Stimulated activated CD4-positive, alpha-beta T cell treated with anti-CD3 and anti-CD28 coated beads, Interleukin-1b, Interleukin-23, amount 100 ng/mL, for 4 hours (primary cell): ENCODE measurements around the gene TXNDC2.

Experiments used
- DNase-seq, 2 donors: peaks; one replicate each; pipeline ENCODE4 v3.0.0-alpha.2; 2020; ENCODE audit warnings: low read depth in 2 of 2

The TXNDC2 gene

DNA sequence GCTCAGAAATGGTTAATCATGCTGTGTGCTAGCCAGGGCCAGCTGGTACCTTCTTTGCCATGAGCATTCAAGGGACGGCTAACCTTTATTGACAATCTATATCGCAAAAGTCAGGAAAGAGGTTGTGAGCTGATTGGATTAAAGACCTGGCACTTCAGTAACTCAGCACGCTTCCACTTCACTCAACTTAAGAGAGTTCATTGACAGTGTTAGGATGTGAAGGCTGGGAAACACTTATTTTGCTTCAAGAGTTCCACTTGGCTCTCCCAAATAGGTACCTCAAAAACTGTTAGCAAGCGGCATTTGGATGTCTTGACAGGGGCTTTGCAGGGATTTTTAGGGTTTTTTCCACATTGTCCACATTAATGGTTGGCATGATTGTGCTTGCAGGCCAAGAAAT, 25.1 kb upstream of the TXNDC2 start:
- no peak for DNase-seq

GRCh38 chr18:9861157-9861556, 24.6 kb upstream of the TXNDC2 start:
- no peak for DNase-seq

DNA sequence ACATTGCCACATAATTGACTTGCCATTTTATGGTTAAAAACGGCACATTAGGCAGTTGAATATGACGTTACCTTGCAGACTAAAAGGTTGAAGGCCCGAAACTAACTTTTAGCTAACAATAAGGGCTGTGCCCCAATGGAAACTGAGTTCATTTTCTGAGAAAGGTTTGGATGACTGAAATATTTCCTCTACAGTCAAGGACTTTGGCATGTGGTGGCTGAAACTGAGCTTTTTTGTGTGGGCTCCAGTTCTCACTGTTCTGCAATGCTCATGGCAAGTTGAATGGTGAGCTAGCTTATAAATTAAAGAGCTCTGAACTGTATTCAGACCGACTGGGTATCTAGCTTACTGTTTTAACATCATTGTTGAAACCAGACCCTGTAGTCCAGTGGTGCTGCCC, 23.8 kb upstream of the TXNDC2 start:
- DNase-seq = no peak

DNA sequence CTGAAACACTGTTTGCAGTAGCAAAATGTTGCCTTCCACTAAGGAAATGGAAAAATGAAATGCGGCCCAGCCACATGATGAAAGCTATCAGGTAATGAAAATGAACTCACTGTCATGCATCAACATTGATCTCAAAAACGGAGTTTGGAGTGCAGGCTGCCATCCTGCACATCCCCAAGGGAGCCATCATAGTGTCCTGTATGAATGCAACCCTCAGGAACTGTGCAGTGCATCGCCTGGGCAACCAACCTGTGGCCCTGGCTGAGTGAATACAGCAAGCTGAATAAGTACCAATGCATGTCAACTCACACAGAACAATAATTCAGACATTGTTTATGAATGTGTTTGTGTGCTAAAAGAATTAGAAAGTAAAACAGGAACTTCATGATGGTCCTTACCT, 23.1 kb upstream of the TXNDC2 start:
- DNase-seq = no peak

- no peak for DNase-seq
These were observed 22.5 kb upstream of the TXNDC2 start for GRCh38 chr18:9863282-9863681.

- no peak for DNase-seq
These were observed 19.8 kb upstream of the TXNDC2 start for GRCh38 chr18:9865764-9866490.

DNA sequence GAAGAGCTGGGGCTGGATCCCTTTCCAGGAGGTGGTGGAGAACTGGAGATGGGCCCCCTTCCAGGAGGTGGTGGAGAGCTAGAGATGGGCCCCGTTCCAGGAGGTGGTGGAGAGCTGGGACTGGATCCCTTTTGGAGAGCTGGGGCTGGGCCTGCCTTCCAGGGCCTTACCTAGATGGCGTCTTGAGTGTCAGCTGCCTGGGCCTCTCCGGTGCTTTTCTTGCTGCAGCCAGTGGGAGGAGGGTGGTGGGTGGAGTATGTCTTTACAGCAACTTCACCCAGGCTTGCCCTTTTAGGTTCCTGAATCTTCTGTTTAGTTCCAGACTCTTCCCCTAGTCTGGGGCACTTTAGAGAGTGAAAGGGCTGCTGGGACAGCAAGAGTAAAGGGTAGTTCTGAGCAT, 19.1 kb upstream of the TXNDC2 start:
- no peak for DNase-seq

GRCh38 chr18:9867071-9867594, 18.6 kb upstream of the TXNDC2 start:
- DNase-seq = no peak

DNA sequence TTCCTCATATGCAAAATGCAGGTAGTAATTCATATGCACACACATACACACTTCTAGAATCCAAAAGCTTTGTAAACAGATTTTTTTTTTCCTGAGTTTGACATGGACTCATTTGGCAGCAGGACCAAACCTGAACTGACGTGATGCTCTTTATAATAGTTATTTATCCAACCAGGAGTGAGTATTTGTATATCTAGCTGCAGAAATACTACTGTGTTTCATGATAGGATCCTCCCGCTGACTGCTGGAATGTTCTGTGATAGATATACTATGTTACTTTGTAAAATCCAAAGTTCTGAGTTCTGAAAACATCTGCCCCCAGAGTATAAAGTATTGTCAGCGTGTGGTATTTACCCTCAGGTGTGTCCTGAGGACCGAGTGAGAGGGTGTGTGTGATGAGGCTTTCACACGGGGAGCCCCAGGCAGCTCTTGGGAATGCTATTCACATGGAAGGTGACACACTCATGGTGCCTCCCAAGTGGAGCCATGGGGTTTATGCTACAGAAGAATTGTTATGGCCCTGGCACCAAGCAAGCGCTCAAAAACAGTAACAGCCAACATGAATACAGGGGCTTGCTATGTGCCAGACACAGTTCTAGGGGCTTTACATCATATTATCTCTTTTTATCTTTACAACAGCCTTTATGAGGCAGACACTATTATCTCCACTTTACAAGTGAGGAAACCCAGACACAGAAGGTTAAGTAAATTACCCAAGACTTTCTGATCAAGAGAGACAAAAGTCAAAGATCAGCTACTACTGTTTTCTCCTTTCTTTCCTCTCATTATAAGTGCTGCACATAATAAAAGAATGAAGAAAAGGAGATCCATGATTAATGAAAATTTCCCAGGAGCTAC, 16.7 kb upstream of the TXNDC2 start:
- DNase-seq = no peak

GRCh38 chr18:9869715-9870430, 15.9 kb upstream of the TXNDC2 start:
- DNase-seq = no peak

DNA sequence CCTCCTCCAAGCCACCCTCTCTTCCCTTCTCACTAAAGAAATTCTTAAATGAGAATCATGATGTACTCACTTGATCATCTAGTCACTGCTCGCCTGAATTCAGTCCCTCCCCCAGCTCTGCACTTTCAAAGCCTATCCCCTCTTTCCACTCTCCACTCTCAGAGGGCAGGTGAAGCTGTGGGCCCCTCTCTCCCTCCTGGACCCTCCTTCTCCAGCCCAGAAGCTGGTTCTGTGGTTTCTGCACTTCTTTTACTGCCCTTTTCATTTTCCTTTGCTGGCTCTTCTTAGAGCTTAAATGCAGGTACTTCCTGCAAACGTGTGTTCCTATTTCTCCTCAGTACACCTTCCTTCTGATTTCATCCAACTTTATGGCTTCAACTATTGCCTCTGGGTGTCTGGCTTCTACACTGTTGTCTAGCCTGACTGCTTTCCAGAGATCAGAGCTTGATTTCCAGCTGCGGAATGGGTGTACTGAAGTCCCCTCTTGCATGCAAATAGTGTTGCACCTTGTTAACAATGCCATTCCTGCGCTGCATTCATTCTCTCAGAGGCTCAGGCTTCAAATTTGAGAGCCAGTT, 15.3 kb upstream of the TXNDC2 start:
- no peak for DNase-seq

DNA sequence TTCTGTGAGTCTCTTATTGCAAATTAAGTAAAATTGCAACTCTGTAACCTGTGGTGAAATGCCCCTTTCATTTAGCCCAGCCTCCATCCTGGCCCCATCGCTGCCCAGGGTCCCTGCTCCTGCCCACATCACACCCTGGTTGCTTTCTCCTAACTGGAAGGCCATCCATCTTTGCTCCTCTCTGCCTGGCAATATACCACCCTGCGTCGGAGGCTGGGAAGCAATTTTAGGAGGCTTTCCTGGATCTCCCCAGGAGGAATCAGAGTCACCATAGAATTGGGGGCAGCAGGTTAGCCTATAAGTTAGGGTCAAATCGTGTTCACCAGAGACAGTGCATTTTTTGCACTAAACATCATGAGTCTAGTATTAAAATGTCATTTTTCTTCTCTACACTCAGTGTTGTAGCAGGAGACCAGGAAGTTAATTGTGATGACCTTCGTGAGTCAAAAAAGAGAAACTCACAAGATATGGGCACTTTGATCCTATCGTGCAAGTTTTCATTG, 14.5 kb upstream of the TXNDC2 start:
- DNase-seq = no peak

DNA sequence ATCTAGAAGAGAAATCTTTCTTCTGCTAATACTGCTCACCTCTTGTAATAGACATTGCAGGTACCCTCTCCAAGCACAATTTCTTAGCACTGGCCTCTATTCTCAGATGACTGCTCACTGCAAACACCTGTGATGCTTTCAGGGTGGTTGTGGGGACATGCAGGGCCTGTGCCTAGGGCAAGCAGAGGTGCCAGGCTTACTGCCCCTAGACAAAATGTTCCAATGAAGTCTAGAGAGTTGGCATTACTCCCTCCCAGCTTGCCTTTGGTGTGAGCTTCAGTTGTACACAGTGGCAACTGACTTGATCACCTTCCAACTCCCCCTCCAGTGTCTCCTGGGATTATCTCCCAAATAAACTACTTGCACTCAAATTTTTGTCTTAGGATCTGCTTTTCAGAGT, 12.9 kb upstream of the TXNDC2 start:
- no peak for DNase-seq

GRCh38 chr18:9874728-9875127, 11.0 kb upstream of the TXNDC2 start:
- no peak for DNase-seq

DNA sequence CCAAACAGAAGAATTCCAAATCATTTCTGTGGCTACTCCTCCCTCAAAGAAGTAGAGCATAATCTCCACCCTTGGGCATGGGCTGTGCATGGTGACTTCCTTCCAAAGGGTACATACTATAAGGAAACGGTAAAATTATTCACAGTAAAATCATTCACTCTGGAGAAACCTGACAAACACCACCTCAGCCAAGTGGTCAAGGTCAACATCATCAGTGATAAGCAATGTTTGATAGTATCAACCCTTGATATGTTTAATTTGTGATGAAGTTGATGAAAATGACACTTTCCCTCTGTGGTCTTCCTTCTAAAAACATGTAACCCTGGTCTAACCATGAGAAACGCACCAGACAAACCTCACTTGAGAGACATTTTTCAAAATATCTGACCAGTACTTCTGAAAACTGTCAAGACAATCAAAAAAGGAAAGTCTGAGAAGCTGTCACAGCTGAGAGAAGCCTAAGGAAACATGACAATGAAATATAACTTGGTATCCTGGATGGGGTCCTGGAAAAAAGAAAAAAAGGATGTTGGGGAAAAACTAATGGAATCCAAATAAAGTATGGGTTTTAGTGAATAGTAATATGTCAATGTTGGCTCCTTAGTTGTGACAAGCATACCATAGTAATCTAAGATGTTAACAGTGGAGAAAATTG, 9.4 kb upstream of the TXNDC2 start:
- no peak for DNase-seq

DNA sequence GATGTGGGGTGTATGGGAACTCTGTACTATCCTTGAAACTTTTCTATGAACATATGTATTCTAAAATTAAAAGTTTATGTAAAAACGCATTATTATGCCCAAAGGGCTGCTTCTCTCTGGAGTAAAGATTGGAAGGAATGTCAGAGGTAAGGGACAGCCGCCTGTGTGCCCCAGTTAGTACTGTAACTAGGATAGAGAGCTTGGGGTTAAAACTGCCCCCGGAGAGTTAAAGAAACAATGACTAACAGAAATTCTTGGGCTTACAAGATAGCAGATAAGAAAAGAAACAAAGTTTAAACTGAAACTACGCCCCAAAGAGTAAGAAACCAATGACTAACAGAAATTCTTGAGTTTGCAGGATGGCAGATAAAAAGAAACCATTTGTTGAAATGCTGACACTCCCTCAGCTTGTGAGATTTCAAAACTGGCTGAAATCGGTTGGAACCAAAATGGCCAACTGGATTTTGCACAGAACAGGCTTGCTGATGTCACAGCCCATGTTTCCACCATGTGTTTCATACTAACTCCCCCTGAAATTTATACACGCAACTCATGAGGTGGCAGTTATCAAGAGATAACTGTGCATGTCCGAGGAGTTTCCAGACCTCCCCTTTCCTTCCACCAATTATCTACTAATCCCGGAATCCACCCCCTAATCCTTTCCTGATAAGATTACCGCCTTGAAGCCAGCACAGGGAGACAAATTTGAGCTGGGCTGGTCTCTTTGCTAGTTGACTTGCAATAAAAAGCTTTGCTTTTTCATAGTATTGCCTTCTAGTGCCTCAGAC, 8.7 kb upstream of the TXNDC2 start:
- DNase-seq = no peak

GRCh38 chr18:9877655-9878014, 8.1 kb upstream of the TXNDC2 start:
- no peak for DNase-seq

GRCh38 chr18:9878095-9878494, 7.7 kb upstream of the TXNDC2 start:
- DNase-seq = no peak

- DNase-seq = no peak
These were observed 7.0 kb upstream of the TXNDC2 start for GRCh38 chr18:9878783-9879242.

GRCh38 chr18:9884090-9884489, 1.7 kb upstream of the TXNDC2 start:
- DNase-seq = no peak
